ENCODE results near the gene ANKRD17.
"Not testable (repeated sequence)": the region's sequence is repeated elsewhere in the genome, so short reads cannot be mapped to it uniquely, and the experiment has no call there.

ANKRD17 gene

DNA sequence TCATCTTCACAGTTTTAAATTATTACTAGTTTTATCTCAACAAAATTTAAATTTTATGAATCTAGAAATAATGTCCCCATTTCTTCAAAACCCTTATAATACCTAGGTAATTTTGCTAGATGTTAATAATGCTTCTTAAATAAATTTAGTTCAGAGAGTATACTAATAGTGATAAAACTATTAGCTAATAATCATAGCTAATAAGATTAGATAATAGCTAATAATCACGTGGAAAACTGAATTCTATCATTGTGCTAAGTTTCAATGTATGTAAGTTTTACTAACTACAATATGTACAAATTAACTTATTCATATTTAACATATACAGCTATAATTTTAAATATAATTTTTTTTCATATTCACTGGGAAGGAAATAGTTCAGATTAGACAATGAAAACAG is 10.2 kb downstream of the ANKRD17 start:
- Histone ChIP-seq H3K27ac (ENCODE audit: insufficient read depth, low read length, poor library complexity, severe bottlenecking) (no peak overlapping the region), H3K27me3 (replicated peaks; ENCODE audit: control insufficient read depth, insufficient read depth, low read length, poor library complexity, severe bottlenecking) (no peaks in the 10 kb centered on the region), H3K4me3 (ENCODE audit: insufficient read depth, low read depth, low read length, poor library complexity, severe bottlenecking) (no peak overlapping the region), H3K36me3 (ENCODE audit: control insufficient read depth, insufficient read depth, low read length) (peaks cover 8% of the 10 kb centered on the region), H3K9me3 (ENCODE audit: control insufficient read depth, low read length) (no peaks in the 10 kb centered on the region), H3K4me1 (ENCODE audit: control insufficient read depth, insufficient read depth, low read length, poor library complexity, severe bottlenecking) (peaks cover 7% of the 10 kb centered on the region)
- no peak for DNase-seq

- Histone ChIP-seq H3K4me1 (ENCODE audit: control insufficient read depth, insufficient read depth, low read length, poor library complexity, severe bottlenecking) (peaks cover 7% of the 10 kb centered on the region), H3K4me3 (ENCODE audit: insufficient read depth, low read depth, low read length, poor library complexity, severe bottlenecking) (no peak overlapping the region), H3K36me3 (ENCODE audit: control insufficient read depth, insufficient read depth, low read length) (peaks cover 3% of the 10 kb centered on the region), H3K9me3 (ENCODE audit: control insufficient read depth, low read length) (no peaks in the 10 kb centered on the region), H3K27ac (ENCODE audit: insufficient read depth, low read length, poor library complexity, severe bottlenecking) (no peak overlapping the region), H3K27me3 (replicated peaks; ENCODE audit: control insufficient read depth, insufficient read depth, low read length, poor library complexity, severe bottlenecking) (no peaks in the 10 kb centered on the region)
- DNase-seq = no peak
These were observed 11.5 kb downstream of the ANKRD17 start for GRCh38 chr4:73247100-73247499.

GRCh38 chr4:73245955-73246354 is 12.6 kb downstream of the ANKRD17 start:
- H3K27ac ChIP-seq (ENCODE audit: insufficient read depth, low read length, poor library complexity, severe bottlenecking) = no peak overlapping the region
- no peaks in the 10 kb centered on the region for H3K9me3 ChIP-seq (ENCODE audit: control insufficient read depth, low read length)
- DNase-seq = no peak
- H3K27me3 ChIP-seq (replicated peaks; ENCODE audit: control insufficient read depth, insufficient read depth, low read length, poor library complexity, severe bottlenecking) = no peaks in the 10 kb centered on the region
- no peak overlapping the region for H3K4me3 ChIP-seq (ENCODE audit: insufficient read depth, low read depth, low read length, poor library complexity, severe bottlenecking)
- peaks cover 7% of the 10 kb centered on the region for H3K4me1 ChIP-seq (ENCODE audit: control insufficient read depth, insufficient read depth, low read length, poor library complexity, severe bottlenecking)
- H3K36me3 ChIP-seq (ENCODE audit: control insufficient read depth, insufficient read depth, low read length) = no peaks in the 10 kb centered on the region

GRCh38 chr4:73244945-73245601 is 13.5 kb downstream of the ANKRD17 start:
- no peaks in the 10 kb centered on the region for H3K9me3 ChIP-seq (ENCODE audit: control insufficient read depth, low read length)
- no peak for DNase-seq
- H3K27me3 ChIP-seq (replicated peaks; ENCODE audit: control insufficient read depth, insufficient read depth, low read length, poor library complexity, severe bottlenecking) = no peaks in the 10 kb centered on the region
- no peak overlapping the region for H3K4me3 ChIP-seq (ENCODE audit: insufficient read depth, low read depth, low read length, poor library complexity, severe bottlenecking)
- no peaks in the 10 kb centered on the region for H3K36me3 ChIP-seq (ENCODE audit: control insufficient read depth, insufficient read depth, low read length)
- no peak overlapping the region for H3K27ac ChIP-seq (ENCODE audit: insufficient read depth, low read length, poor library complexity, severe bottlenecking)
- peaks cover 7% of the 10 kb centered on the region for H3K4me1 ChIP-seq (ENCODE audit: control insufficient read depth, insufficient read depth, low read length, poor library complexity, severe bottlenecking)

- Histone ChIP-seq H3K4me1 (ENCODE audit: control insufficient read depth, insufficient read depth, low read length, poor library complexity, severe bottlenecking) (peaks cover 3% of the 10 kb centered on the region), H3K36me3 (ENCODE audit: control insufficient read depth, insufficient read depth, low read length) (peaks cover 21% of the 10 kb centered on the region), H3K27me3 (replicated peaks; ENCODE audit: control insufficient read depth, insufficient read depth, low read length, poor library complexity, severe bottlenecking) (no peaks in the 10 kb centered on the region), H3K27ac (ENCODE audit: insufficient read depth, low read length, poor library complexity, severe bottlenecking) (no peak overlapping the region), H3K4me3 (ENCODE audit: insufficient read depth, low read depth, low read length, poor library complexity, severe bottlenecking) (no peak overlapping the region), H3K9me3 (ENCODE audit: control insufficient read depth, low read length) (no peaks in the 10 kb centered on the region)
- DNase-seq = no peak
These were observed 21.6 kb downstream of the ANKRD17 start for GRCh38 chr4:73237044-73237443.

DNA sequence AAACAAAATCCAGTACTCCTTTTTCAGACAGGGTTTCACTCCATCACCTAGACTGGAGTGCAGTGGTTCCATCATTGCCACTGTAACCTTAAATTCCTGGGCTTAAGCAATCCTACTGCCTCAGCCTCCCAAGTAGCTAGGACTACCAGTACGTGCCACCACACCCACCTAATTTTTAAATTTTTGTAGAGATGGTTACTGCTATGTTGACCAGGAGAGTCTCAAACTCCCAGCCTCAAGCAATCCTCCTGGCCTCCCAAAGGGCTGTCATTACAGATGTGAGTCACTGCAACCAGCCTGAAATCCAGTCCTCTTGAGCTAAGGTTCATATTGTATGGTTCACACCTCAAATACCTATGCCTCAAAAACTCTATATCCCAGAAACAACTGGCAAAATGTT is 22.4 kb downstream of the ANKRD17 start:
- H3K4me1 ChIP-seq (ENCODE audit: control insufficient read depth, insufficient read depth, low read length, poor library complexity, severe bottlenecking) = peaks cover 3% of the 10 kb centered on the region
- no peak overlapping the region for H3K27ac ChIP-seq (ENCODE audit: insufficient read depth, low read length, poor library complexity, severe bottlenecking)
- H3K9me3 ChIP-seq (ENCODE audit: control insufficient read depth, low read length) = no peaks in the 10 kb centered on the region
- no peaks in the 10 kb centered on the region for H3K27me3 ChIP-seq (replicated peaks; ENCODE audit: control insufficient read depth, insufficient read depth, low read length, poor library complexity, severe bottlenecking)
- H3K36me3 ChIP-seq (ENCODE audit: control insufficient read depth, insufficient read depth, low read length) = peaks cover 26% of the 10 kb centered on the region
- DNase-seq = no peak
- H3K4me3 ChIP-seq (ENCODE audit: insufficient read depth, low read depth, low read length, poor library complexity, severe bottlenecking) = no peak overlapping the region

- H3K27ac ChIP-seq (ENCODE audit: insufficient read depth, low read length, poor library complexity, severe bottlenecking) = no peak overlapping the region
- no peaks in the 10 kb centered on the region for H3K27me3 ChIP-seq (replicated peaks; ENCODE audit: control insufficient read depth, insufficient read depth, low read length, poor library complexity, severe bottlenecking)
- DNase-seq = no peak
- H3K36me3 ChIP-seq (ENCODE audit: control insufficient read depth, insufficient read depth, low read length) = peaks cover 26% of the 10 kb centered on the region
- peaks cover 3% of the 10 kb centered on the region for H3K4me1 ChIP-seq (ENCODE audit: control insufficient read depth, insufficient read depth, low read length, poor library complexity, severe bottlenecking)
- no peaks in the 10 kb centered on the region for H3K9me3 ChIP-seq (ENCODE audit: control insufficient read depth, low read length)
- H3K4me3 ChIP-seq (ENCODE audit: insufficient read depth, low read depth, low read length, poor library complexity, severe bottlenecking) = no peak overlapping the region
These were observed 23.9 kb downstream of the ANKRD17 start for GRCh38 chr4:73234712-73235111.

GRCh38 chr4:73231518-73232487 is 26.8 kb downstream of the ANKRD17 start:
- Histone ChIP-seq H3K4me3 (ENCODE audit: insufficient read depth, low read depth, low read length, poor library complexity, severe bottlenecking) (no peak overlapping the region), H3K27me3 (replicated peaks; ENCODE audit: control insufficient read depth, insufficient read depth, low read length, poor library complexity, severe bottlenecking) (no peaks in the 10 kb centered on the region), H3K36me3 (ENCODE audit: control insufficient read depth, insufficient read depth, low read length) (peaks cover 23% of the 10 kb centered on the region), H3K4me1 (ENCODE audit: control insufficient read depth, insufficient read depth, low read length, poor library complexity, severe bottlenecking) (peaks cover 3% of the 10 kb centered on the region), H3K9me3 (ENCODE audit: control insufficient read depth, low read length) (no peaks in the 10 kb centered on the region), H3K27ac (ENCODE audit: insufficient read depth, low read length, poor library complexity, severe bottlenecking) (no peak overlapping the region)
- no peak for DNase-seq

- Histone ChIP-seq H3K36me3 (ENCODE audit: control insufficient read depth, insufficient read depth, low read length) (peaks cover 17% of the 10 kb centered on the region), H3K27me3 (replicated peaks; ENCODE audit: control insufficient read depth, insufficient read depth, low read length, poor library complexity, severe bottlenecking) (no peaks in the 10 kb centered on the region), H3K4me3 (ENCODE audit: insufficient read depth, low read depth, low read length, poor library complexity, severe bottlenecking) (no peak overlapping the region), H3K9me3 (ENCODE audit: control insufficient read depth, low read length) (no peaks in the 10 kb centered on the region), H3K27ac (ENCODE audit: insufficient read depth, low read length, poor library complexity, severe bottlenecking) (no peak overlapping the region), H3K4me1 (ENCODE audit: control insufficient read depth, insufficient read depth, low read length, poor library complexity, severe bottlenecking) (peaks cover 3% of the 10 kb centered on the region)
- DNase-seq = no peak
These were observed 27.6 kb downstream of the ANKRD17 start for GRCh38 chr4:73230865-73231517.

DNA sequence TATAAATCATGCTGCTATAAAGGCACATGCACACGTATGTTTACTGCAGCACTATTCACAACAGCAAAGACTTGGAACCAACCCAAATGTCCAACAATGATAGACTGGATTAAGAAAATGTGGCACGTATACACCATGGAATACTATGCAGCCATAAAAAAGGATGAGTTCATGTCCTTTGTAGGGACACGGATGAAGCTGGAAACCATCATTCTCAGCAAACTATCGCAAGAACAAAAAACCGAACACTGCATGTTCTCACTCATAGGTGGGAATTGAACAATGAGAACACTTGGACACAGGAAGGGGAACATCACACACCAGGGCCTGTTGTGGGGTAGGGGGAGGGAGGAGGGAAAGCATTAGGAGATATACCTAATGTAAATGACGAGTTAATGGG is 29.8 kb downstream of the ANKRD17 start:
- not testable (repeated sequence) for H3K4me1 ChIP-seq (ENCODE audit: control insufficient read depth, insufficient read depth, low read length, poor library complexity, severe bottlenecking); H3K27me3 ChIP-seq (replicated peaks; ENCODE audit: control insufficient read depth, insufficient read depth, low read length, poor library complexity, severe bottlenecking); H3K36me3 ChIP-seq (ENCODE audit: control insufficient read depth, insufficient read depth, low read length); DNase-seq; H3K27ac ChIP-seq (ENCODE audit: insufficient read depth, low read length, poor library complexity, severe bottlenecking); H3K4me3 ChIP-seq (ENCODE audit: insufficient read depth, low read depth, low read length, poor library complexity, severe bottlenecking); H3K9me3 ChIP-seq (ENCODE audit: control insufficient read depth, low read length)

All from effector memory CD4-positive, alpha-beta T cell (primary cell).